Upper lobe of left lung (tissue), 4 donors: ENCODE measurements around the gene OLFML1.
A peak's percentile ranks its signal among the peaks of the same experiment; 100 is the strongest.

ENCODE experiments used
- CTCF ChIP-seq, 6 experiments: fragments of 450-650 bp in 4 of 6; fragments of 200-600 bp in 2 of 6; sonication (generic) in 2 of 6; IDR thresholded peaks; one replicate each; pipeline ENCODE4 v1.5.1; 2016 to 2019; ENCODE audit warnings: antibody characterized with exemption in 6 of 6
- POLR2AphosphoS5 ChIP-seq, 2 donors: sonication (generic); formaldehyde crosslinking; IDR thresholded peaks; one replicate each; pipeline ENCODE4 v1.5.1; 2017; ENCODE audit warnings: antibody characterized with exemption in 2 of 2

GRCh38 chr11:7548659-7549274 is 63.5 kb downstream of the OLFML1 start:
- TF ChIP-seq CTCF (IDR thresholded peaks at IDR 0.05) (peak in 3 of 6 experiments; percentile 19 to 40 (median 31)), POLR2AphosphoS5 (IDR thresholded peaks at IDR 0.05) (no peak)
